ENCODE results near the gene ZNF844.

The ZNF844 gene

DNA sequence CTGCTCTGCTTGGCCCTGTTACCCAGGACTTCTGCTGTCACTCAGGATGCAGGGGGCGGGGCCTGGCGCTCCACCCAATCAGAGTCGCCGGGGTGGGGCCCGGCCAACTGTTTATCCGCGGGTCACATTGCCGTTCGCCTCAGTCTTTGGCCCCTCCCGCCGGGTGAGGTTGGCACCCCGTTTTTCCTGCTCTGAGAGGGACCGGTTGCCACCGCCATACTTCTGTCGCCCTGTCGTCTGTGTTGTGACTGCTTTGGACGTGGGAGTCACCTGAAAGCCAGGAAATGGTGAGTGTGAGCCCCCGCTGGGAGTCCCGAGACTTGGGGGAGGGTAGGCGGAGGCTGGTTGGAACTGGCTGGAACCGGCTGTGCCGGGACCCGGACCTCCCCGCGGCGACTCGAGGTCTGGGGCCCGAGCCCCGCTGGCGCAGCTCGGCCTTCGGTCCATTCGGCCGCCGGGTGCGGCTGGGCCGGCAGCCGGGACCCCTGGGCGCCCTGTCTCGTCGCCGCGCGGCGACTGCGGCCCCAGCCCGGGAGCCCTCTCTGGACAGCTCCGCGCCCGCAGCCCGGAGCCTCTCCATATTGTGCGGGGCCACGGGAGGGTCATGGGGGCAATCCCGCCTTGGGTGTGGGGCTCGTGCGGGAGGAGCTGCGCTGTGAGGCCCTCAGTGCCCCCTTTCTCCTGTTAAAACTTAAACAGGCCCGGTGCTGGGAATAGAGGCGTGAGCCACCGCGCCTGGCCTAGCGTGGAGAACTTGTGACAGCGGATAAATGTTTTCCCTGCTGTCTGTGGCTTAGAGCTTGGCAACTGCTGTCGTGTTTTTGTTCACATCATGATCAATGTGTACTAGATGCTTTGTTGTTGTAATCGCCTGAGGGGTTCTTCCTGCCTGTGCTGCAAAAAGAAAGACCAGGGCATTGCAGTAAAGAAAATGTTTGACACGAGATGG lies at the start of gene ZNF844:
Gene ZNF844, plus strand, starts transcription at position 142 of the 949 bp plus-strand sequence. Its CDS starts 143 bp downstream, at position 285.
- TF ChIP-seq, protein P1, sequence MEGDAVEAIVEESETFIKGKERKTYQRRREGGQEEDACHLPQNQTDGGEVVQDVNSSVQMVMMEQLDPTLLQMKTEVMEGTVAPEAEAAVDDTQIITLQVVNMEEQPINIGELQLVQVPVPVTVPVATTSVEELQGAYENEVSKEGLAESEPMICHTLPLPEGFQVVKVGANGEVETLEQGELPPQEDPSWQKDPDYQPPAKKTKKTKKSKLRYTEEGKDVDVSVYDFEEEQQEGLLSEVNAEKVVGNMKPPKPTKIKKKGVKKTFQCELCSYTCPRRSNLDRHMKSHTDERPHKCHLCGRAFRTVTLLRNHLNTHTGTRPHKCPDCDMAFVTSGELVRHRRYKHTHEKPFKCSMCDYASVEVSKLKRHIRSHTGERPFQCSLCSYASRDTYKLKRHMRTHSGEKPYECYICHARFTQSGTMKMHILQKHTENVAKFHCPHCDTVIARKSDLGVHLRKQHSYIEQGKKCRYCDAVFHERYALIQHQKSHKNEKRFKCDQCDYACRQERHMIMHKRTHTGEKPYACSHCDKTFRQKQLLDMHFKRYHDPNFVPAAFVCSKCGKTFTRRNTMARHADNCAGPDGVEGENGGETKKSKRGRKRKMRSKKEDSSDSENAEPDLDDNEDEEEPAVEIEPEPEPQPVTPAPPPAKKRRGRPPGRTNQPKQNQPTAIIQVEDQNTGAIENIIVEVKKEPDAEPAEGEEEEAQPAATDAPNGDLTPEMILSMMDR (IDR thresholded peaks at IDR 0.05; ENCODE audit: control insufficient read depth, insufficient read depth, low read depth, low read length, missing control alignments), result no peak
- peak within 1 kb of the TSS; percentile 53 for H3K4me3 ChIP-seq (ENCODE audit: control insufficient read depth, low read depth, low read length)
- DNase-seq (ENCODE audit: low read depth), result peak; percentile 49

DNA sequence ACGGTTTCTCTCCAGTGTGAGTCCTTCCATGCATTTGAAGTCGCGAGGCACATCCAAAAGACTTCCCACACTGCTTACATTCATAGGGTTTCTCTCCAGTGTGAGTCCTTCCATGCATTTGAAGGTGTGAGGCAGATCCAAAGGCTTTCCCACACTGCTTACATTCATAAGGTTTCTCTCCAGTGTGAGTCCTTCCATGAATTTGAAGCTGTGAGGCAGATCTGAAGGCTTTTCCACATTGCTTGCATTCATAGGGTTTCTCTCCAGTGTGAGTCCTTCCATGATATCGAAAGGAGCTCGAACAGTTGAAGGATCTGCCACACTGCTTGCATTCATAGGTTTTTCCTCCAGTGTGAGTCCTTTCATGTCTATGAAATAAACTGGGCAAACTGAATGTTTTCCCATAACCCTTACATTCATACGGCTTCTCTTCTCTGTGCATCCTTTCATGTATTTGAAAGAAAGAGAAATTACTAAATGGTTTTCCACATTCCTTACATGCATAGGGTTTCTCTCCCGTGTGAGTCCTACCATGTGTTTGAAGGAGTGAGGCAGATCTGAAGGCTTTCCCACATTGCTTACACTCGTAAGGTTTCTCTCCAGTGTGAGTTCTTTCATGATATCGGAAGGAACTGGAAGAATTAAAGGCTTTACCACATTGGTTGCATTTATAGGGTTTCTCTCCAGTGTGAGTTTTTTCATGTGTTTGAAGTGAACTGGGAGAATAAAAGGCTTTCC lies 49.3 kb upstream of the ZNF844 start:
- no peak for DNase-seq (ENCODE audit: low read depth)
- TF ChIP-seq, protein P1 (IDR thresholded peaks at IDR 0.05; ENCODE audit: control insufficient read depth, insufficient read depth, low read depth, low read length, missing control alignments), result no peak
- H3K4me3 ChIP-seq (ENCODE audit: control insufficient read depth, low read depth, low read length), result no peak overlapping the region

DNA sequence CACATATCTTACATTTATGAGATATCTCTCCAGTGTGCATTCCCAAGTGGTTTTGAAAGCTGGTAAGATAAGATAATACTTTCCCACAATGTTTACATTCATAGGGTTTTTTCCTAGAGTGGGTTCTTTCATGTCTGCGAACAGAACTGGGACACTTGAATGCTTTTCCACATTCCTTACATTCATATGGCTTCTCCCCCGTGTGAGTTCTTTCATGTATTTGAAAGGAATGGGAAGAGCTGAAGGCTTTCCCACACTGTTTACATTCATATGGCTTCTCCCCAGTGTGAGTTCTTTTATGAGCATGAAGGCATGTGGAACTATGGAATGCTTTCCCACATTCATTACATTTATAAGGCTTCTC lies 48.8 kb upstream of the ZNF844 start:
- no peak for DNase-seq (ENCODE audit: low read depth)
- TF ChIP-seq, protein P1 (IDR thresholded peaks at IDR 0.05; ENCODE audit: control insufficient read depth, insufficient read depth, low read depth, low read length, missing control alignments), result no peak
- H3K4me3 ChIP-seq (ENCODE audit: control insufficient read depth, low read depth, low read length), result no peak overlapping the region

DNA sequence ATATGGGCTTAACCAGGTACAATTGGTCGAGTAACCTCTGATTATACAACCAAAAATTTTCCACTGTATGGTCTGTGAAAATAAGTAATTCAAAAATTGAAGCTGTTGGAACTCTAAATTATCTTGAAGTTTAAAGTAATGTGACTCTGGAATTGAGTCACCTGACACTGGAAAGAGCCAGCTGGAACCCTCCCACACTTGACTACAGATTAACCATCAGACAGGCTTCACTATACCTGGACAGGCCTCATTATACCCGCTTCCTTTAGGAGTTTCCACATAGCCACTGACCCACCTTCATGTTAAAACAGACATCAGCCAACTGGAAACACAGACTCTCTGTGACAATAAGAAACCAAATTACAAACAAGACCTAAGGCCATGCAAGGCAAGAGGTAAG lies 30.3 kb upstream of the ZNF844 start:
- H3K4me3 ChIP-seq (ENCODE audit: control insufficient read depth, low read depth, low read length), result peak overlapping the region; percentile 64; the same call in 1 of the 2 replicates
- no peak for DNase-seq (ENCODE audit: low read depth)
- TF ChIP-seq, protein P1 (IDR thresholded peaks at IDR 0.05; ENCODE audit: control insufficient read depth, insufficient read depth, low read depth, low read length, missing control alignments), result no peak

DNA sequence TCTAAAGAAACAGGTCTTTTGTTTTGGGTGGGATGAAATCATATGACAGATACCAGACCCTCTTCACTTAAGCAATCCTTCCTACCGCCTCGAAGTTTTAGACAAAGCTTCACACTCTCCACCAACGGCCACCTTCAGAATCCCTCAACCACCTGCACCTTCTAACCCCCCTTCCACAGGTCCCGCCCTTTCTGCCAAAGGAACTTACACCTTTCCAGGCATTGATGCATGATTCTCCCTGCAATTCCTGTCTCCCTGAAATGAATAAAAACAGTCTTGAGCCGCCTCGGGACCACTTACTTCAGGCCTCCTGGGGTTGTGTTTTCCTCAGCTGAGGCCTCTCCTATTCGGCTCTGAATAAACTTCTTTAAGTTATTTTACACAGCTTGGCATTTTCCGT lies 29.9 kb upstream of the ZNF844 start:
- H3K4me3 ChIP-seq (ENCODE audit: control insufficient read depth, low read depth, low read length), result peak overlapping the region; percentile 64
- TF ChIP-seq, protein P1 (IDR thresholded peaks at IDR 0.05; ENCODE audit: control insufficient read depth, insufficient read depth, low read depth, low read length, missing control alignments), result no peak
- no peak for DNase-seq (ENCODE audit: low read depth)

DNA sequence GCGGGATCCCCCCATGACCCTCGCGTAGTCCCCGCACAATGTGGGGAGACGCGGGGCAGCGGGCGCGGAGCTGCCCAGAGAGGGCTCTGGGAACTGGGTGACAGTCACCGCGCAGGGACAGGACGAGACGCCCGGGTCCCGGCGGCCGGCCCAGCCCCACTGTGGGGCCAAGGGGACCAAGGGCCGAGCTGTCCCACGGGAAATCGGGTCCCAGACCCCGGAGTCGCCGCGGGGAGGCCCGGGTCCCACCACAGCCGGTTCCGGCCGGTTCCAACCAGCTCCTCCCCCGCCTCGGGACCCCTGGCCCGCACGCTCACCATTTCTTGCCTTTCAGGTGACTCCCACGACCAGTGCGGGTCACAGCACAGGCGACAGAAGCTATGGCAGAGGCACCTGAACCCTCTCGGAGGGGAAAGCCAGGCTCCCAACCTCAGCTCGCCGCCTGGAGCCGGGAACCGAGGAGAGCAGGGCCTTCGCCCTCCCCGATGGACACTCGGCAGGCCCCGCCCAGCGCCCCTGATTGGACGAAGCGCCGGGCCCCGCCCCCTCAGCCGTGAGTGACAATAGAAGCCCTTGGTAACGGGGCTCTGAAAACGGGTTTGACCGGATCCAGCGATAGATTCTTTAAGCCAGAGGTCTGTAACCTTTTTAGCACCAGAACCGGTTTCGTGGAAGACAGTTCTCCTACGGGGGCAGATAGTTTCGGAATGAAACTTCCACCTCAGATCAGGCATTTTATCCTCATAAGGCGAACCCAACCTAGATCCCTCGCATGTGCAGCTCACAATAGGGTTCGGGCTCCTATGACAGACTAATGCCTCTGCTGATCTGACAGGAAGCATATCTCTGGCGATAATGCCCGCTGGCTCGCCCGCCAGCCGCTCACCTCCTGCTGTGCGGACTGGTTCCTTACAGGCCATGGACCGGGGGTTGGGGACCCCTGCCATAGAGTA lies 29.0 kb upstream of the ZNF844 start, which contains the start of gene ZNF433:
Gene ZNF433, minus strand, starts transcription at position 460 of the 953 bp plus-strand sequence. Its CDS starts 140 bp downstream, at position 320.
- H3K4me3 ChIP-seq (ENCODE audit: control insufficient read depth, low read depth, low read length), result peak within 1 kb of the TSS; percentile 64
- no peak for DNase-seq (ENCODE audit: low read depth)

More for the DNA sequence above, 29.0 kb upstream of the ZNF844 start, which contains the start of gene ZNF433:
- TF ChIP-seq, protein P1 (IDR thresholded peaks at IDR 0.05; ENCODE audit: control insufficient read depth, insufficient read depth, low read depth, low read length, missing control alignments), result no peak

All from AG09309 (cell line).